WTC11 (cell line): Measurements from ENCODE around the gene SLIT1. TPM values are rescaled to one million over a fixed set of nuclear protein-coding genes. Genes with fewer than 3 reads are reported as not detected.

ENCODE experiments used
- ATAC-seq: fragments of 200-7000 bp; cut with Tn5 transposase; 2 replicates; pipeline ENCODE4 v1.10.0; 2021; ENCODE audit warnings: mild to moderate bottlenecking, moderate library complexity
- CTCF ChIA-PET: fragments of 300-600 bp; sonication (Branson Sonifier 250); formaldehyde crosslinking; loops from one replicate; lab custom pipeline; 2021; ENCODE audit warnings: antibody characterized with exemption; lab: Charles Lee
- POLR2A ChIA-PET: fragments of 350-600 bp; sonication (Branson Sonifier 250); formaldehyde crosslinking; loops from one replicate; lab custom pipeline; 2021; ENCODE audit warnings: antibody characterized with exemption; lab: Charles Lee
- DNase-seq: peaks from one replicate; pipeline ENCODE4 v3.0.0; 2021; ENCODE audit warnings: low spot score
- H3K27ac Mint-ChIP-seq: 2 replicates; pipeline ENCODE4 v1.8.0; 2021; ENCODE audit warnings: mixed read lengths
- H3K27me3 Mint-ChIP-seq: 2 replicates; pipeline ENCODE4 v1.8.0; 2021; ENCODE audit warnings: low read depth, mild to moderate bottlenecking, moderate library complexity, mixed read lengths
- H3K36me3 Mint-ChIP-seq: 2 replicates; pipeline ENCODE4 v1.8.0; 2021; ENCODE audit warnings: mixed read lengths
- H3K4me1 Mint-ChIP-seq: 2 replicates; pipeline ENCODE4 v1.8.0; 2022; ENCODE audit warnings: mixed read lengths
- H3K4me3 Mint-ChIP-seq: 2 replicates; pipeline ENCODE4 v1.8.0; 2021; ENCODE audit warnings: mild to moderate bottlenecking, moderate library complexity, mixed read lengths
- H3K9me3 Mint-ChIP-seq: 2 replicates; pipeline ENCODE4 v1.8.0; 2021; ENCODE audit warnings: mixed read lengths
- CREB1 ChIP-seq: sonication (generic); formaldehyde crosslinking; IDR thresholded peaks from 2 replicates; pipeline ENCODE4 v1.8.0; 2023; ENCODE audit warnings: mild to moderate bottlenecking, missing genetic modification reagents
- FOXK1 ChIP-seq: sonication (generic); formaldehyde crosslinking; IDR thresholded peaks from 2 replicates; pipeline ENCODE4 v1.8.0; 2022; ENCODE audit warnings: mild to moderate bottlenecking, moderate library complexity, missing genetic modification reagents
- GRHL2 ChIP-seq: fragments of 250-450 bp; sonication (Bioruptor Pico); IDR thresholded peaks from 2 replicates; pipeline ENCODE4 v1.8.0; 2022; ENCODE audit warnings: mild to moderate bottlenecking, moderate library complexity; ENCODE audit not compliant: insufficient replicate concordance, severe bottlenecking
- IRF2 ChIP-seq: sonication (generic); formaldehyde crosslinking; IDR thresholded peaks from 2 replicates; pipeline ENCODE4 v1.8.0; 2022; ENCODE audit warnings: low read depth, missing genetic modification reagents, borderline replicate concordance
- JUN ChIP-seq: sonication (generic); formaldehyde crosslinking; IDR thresholded peaks from 2 replicates; pipeline ENCODE4 v1.8.0; 2023; ENCODE audit warnings: mild to moderate bottlenecking, missing genetic modification reagents
- MXD4 ChIP-seq: fragments of 250-450 bp; sonication (Bioruptor Pico); IDR thresholded peaks from 2 replicates; pipeline ENCODE4 v1.8.0; 2021; ENCODE audit warnings: mild to moderate bottlenecking, moderate library complexity, borderline replicate concordance
- MYBL2 ChIP-seq: sonication (generic); formaldehyde crosslinking; IDR thresholded peaks from 2 replicates; pipeline ENCODE4 v1.8.1; 2023; ENCODE audit warnings: mild to moderate bottlenecking, moderate library complexity, missing genetic modification reagents
- OVOL2 ChIP-seq: fragments of 250-450 bp; sonication (Bioruptor Pico); IDR thresholded peaks from 2 replicates; pipeline ENCODE4 v1.9.0; 2021; ENCODE audit warnings: mild to moderate bottlenecking, borderline replicate concordance
- SMAD3 ChIP-seq: sonication (generic); formaldehyde crosslinking; IDR thresholded peaks from 2 replicates; pipeline ENCODE4 v1.8.0; 2022; ENCODE audit warnings: missing genetic modification reagents, mild to moderate bottlenecking, borderline replicate concordance
- ZNF138 ChIP-seq: sonication (generic); formaldehyde crosslinking; conservative IDR thresholded peaks from 2 replicates; pipeline ENCODE4 v1.8.1; 2022; ENCODE audit warnings: mild to moderate bottlenecking, moderate library complexity, missing genetic modification reagents
- ZNF671 ChIP-seq: fragments of 250-450 bp; sonication (Bioruptor Pico); IDR thresholded peaks from 2 replicates; pipeline ENCODE4 v1.8.0; 2021; ENCODE audit warnings: mild to moderate bottlenecking
- total RNA-seq: library from RNA; stranded (reverse); gene quantifications from 3 replicates; pipeline ENCODE4 v1.2.3, GENCODE V29; 2021
- TF ChIP-seq, protein P1 (sequence below): sonication (generic); formaldehyde crosslinking; IDR thresholded peaks from 2 replicates; pipeline ENCODE4 v1.8.1; 2022; ENCODE audit warnings: mild to moderate bottlenecking, moderate library complexity, missing genetic modification reagents
- TF ChIP-seq, protein P2 (sequence below): sonication (generic); formaldehyde crosslinking; conservative IDR thresholded peaks from 2 replicates; pipeline ENCODE4 v1.8.1; 2023; ENCODE audit warnings: mild to moderate bottlenecking, low read depth, missing genetic modification reagents, moderate library complexity
- TF ChIP-seq, protein P3 (sequence below): sonication (generic); formaldehyde crosslinking; IDR thresholded peaks from 2 replicates; pipeline ENCODE4 v1.8.1; 2022; ENCODE audit warnings: missing genetic modification reagents, borderline replicate concordance
- TF ChIP-seq, protein P4 (sequence below): sonication (generic); formaldehyde crosslinking; IDR thresholded peaks from 2 replicates; pipeline ENCODE4 v1.8.1; 2023; ENCODE audit warnings: mild to moderate bottlenecking, missing genetic modification reagents
- TF ChIP-seq, protein P5 (sequence below): fragments of 200-600 bp; IDR thresholded peaks from 2 replicates; pipeline ENCODE4 v1.8.0; 2022; ENCODE audit warnings: antibody characterized with exemption
- TF ChIP-seq, protein P6 (sequence below): sonication (generic); formaldehyde crosslinking; IDR thresholded peaks from 2 replicates; pipeline ENCODE4 v1.8.0; 2023; ENCODE audit warnings: mild to moderate bottlenecking, missing genetic modification reagents
- TF ChIP-seq, protein P7 (sequence below): fragments of 250-450 bp; sonication (Bioruptor Pico); IDR thresholded peaks from 2 replicates; pipeline ENCODE4 v1.9.0; 2021; ENCODE audit warnings: moderate library complexity, mild to moderate bottlenecking, inconsistent platforms, borderline replicate concordance
- TF ChIP-seq, protein P8 (sequence below): fragments of 250-450 bp; sonication (Bioruptor Pico); IDR thresholded peaks from 2 replicates; pipeline ENCODE4 v1.9.0; 2021; ENCODE audit warnings: mild to moderate bottlenecking, borderline replicate concordance

The SLIT1 gene
- total RNA-seq, 1 experiment from 2014 or later = 1.6 TPM

DNA sequence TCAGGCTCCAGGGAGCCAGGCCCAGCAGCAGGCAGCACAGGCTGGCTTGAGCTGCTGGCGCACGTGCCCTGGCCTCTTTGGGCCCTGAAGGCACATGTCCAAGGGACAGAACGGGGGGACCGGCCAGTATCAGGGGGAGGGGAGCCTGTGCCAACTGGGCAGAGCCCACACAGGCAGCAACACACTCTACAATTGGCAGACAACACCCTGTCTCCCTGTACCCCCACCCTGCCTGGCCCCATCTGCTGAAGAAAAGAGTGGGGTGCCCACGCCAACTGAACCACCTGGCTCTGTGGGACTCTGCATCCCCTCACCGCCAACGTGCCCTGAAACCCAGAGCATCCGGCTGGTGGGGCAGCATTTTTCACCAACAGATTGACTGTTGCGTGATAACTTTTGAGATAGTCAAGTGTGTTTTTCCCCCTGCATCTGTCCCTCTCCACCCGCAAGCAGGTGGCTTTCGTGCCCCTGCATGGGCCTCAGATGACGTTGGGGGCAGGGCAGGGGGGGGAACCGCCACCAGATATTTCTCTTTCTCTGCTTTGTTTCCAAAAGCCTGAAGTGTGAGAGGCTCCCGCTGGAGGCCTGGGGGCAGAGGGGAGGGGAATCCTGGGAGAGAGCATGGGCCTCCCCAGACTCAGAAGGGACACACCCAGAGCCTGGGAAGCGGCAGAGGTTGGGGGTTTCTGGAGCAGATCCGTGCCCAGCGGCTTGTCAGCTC is 21.8 kb downstream of the SLIT1 start (continued):
- TF ChIP-seq, protein P1, sequence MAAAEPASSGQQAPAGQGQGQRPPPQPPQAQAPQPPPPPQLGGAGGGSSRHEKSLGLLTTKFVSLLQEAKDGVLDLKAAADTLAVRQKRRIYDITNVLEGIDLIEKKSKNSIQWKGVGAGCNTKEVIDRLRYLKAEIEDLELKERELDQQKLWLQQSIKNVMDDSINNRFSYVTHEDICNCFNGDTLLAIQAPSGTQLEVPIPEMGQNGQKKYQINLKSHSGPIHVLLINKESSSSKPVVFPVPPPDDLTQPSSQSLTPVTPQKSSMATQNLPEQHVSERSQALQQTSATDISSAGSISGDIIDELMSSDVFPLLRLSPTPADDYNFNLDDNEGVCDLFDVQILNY = no peak
- TF ChIP-seq MYBL2 (no peak), OVOL2 (CRISPR knock-in tag) (no peak), MXD4 (CRISPR knock-in tag) (no peak)
- TF ChIP-seq, protein P2, sequence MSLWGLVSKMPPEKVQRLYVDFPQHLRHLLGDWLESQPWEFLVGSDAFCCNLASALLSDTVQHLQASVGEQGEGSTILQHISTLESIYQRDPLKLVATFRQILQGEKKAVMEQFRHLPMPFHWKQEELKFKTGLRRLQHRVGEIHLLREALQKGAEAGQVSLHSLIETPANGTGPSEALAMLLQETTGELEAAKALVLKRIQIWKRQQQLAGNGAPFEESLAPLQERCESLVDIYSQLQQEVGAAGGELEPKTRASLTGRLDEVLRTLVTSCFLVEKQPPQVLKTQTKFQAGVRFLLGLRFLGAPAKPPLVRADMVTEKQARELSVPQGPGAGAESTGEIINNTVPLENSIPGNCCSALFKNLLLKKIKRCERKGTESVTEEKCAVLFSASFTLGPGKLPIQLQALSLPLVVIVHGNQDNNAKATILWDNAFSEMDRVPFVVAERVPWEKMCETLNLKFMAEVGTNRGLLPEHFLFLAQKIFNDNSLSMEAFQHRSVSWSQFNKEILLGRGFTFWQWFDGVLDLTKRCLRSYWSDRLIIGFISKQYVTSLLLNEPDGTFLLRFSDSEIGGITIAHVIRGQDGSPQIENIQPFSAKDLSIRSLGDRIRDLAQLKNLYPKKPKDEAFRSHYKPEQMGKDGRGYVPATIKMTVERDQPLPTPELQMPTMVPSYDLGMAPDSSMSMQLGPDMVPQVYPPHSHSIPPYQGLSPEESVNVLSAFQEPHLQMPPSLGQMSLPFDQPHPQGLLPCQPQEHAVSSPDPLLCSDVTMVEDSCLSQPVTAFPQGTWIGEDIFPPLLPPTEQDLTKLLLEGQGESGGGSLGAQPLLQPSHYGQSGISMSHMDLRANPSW = no peak
- TF ChIP-seq, protein P3, sequence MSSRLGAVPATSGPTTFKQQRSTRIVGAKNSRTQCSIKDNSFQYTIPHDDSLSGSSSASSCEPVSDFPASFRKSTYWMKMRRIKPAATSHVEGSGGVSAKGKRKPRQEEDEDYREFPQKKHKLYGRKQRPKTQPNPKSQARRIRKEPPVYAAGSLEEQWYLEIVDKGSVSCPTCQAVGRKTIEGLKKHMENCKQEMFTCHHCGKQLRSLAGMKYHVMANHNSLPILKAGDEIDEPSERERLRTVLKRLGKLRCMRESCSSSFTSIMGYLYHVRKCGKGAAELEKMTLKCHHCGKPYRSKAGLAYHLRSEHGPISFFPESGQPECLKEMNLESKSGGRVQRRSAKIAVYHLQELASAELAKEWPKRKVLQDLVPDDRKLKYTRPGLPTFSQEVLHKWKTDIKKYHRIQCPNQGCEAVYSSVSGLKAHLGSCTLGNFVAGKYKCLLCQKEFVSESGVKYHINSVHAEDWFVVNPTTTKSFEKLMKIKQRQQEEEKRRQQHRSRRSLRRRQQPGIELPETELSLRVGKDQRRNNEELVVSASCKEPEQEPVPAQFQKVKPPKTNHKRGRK (CRISPR knock-in tag) = no peak

DNA sequence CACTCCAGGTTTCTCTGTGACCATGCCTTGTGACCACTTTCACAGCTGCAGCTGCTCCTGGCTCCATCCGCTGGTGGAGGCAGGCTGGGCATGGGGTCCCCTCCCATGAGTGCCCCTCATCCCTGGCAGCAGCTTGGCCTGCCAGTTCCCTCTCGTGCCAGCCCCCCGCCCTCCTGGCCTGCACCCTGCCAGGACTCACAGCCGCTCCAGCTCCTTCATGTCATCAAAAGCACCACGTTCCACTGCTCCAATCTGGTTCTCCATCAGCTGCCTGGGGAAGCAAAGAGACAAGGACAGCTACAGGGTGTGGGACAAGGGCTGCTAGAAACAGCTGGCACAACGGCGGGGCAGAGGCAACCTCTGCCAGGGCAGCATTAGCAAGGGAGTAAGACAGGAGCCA is 22.6 kb downstream of the SLIT1 start:
- no peak for DNase-seq
- H3K4me1 Mint-ChIP-seq = peaks cover 21% of the 10 kb centered on the region
- no peak overlapping the region for H3K27ac Mint-ChIP-seq
- no peaks in the 10 kb centered on the region for H3K27me3 Mint-ChIP-seq
- H3K9me3 Mint-ChIP-seq = no peaks in the 10 kb centered on the region
- H3K36me3 Mint-ChIP-seq = no peaks in the 10 kb centered on the region
- H3K4me3 Mint-ChIP-seq = no peak overlapping the region
- POLR2A ChIA-PET = no interaction called here
- no peak for ATAC-seq
- CTCF ChIA-PET = interaction anchor here (1.3 kb wide), 1 partner anchor 90 kb away, joined by 3 read pairs; no protein-coding TSS in a partner anchor
- TF ChIP-seq SMAD3 (CRISPR knock-in tag) (no peak), IRF2 (CRISPR knock-in tag) (no peak), ZNF138 (CRISPR knock-in tag) (no peak), CREB1 (CRISPR knock-in tag) (no peak), MYBL2 (no peak), JUN (no peak), ZNF671 (no peak), FOXK1 (CRISPR knock-in tag) (no peak), GRHL2 (CRISPR knock-in tag) (no peak)
- TF ChIP-seq, protein P4, sequence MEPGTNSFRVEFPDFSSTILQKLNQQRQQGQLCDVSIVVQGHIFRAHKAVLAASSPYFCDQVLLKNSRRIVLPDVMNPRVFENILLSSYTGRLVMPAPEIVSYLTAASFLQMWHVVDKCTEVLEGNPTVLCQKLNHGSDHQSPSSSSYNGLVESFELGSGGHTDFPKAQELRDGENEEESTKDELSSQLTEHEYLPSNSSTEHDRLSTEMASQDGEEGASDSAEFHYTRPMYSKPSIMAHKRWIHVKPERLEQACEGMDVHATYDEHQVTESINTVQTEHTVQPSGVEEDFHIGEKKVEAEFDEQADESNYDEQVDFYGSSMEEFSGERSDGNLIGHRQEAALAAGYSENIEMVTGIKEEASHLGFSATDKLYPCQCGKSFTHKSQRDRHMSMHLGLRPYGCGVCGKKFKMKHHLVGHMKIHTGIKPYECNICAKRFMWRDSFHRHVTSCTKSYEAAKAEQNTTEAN = no peak
- TF ChIP-seq, protein P5, sequence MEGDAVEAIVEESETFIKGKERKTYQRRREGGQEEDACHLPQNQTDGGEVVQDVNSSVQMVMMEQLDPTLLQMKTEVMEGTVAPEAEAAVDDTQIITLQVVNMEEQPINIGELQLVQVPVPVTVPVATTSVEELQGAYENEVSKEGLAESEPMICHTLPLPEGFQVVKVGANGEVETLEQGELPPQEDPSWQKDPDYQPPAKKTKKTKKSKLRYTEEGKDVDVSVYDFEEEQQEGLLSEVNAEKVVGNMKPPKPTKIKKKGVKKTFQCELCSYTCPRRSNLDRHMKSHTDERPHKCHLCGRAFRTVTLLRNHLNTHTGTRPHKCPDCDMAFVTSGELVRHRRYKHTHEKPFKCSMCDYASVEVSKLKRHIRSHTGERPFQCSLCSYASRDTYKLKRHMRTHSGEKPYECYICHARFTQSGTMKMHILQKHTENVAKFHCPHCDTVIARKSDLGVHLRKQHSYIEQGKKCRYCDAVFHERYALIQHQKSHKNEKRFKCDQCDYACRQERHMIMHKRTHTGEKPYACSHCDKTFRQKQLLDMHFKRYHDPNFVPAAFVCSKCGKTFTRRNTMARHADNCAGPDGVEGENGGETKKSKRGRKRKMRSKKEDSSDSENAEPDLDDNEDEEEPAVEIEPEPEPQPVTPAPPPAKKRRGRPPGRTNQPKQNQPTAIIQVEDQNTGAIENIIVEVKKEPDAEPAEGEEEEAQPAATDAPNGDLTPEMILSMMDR = no peak
- TF ChIP-seq, protein P6, sequence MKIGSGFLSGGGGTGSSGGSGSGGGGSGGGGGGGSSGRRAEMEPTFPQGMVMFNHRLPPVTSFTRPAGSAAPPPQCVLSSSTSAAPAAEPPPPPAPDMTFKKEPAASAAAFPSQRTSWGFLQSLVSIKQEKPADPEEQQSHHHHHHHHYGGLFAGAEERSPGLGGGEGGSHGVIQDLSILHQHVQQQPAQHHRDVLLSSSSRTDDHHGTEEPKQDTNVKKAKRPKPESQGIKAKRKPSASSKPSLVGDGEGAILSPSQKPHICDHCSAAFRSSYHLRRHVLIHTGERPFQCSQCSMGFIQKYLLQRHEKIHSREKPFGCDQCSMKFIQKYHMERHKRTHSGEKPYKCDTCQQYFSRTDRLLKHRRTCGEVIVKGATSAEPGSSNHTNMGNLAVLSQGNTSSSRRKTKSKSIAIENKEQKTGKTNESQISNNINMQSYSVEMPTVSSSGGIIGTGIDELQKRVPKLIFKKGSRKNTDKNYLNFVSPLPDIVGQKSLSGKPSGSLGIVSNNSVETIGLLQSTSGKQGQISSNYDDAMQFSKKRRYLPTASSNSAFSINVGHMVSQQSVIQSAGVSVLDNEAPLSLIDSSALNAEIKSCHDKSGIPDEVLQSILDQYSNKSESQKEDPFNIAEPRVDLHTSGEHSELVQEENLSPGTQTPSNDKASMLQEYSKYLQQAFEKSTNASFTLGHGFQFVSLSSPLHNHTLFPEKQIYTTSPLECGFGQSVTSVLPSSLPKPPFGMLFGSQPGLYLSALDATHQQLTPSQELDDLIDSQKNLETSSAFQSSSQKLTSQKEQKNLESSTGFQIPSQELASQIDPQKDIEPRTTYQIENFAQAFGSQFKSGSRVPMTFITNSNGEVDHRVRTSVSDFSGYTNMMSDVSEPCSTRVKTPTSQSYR (CRISPR knock-in tag) = no peak
- TF ChIP-seq, protein P7, sequence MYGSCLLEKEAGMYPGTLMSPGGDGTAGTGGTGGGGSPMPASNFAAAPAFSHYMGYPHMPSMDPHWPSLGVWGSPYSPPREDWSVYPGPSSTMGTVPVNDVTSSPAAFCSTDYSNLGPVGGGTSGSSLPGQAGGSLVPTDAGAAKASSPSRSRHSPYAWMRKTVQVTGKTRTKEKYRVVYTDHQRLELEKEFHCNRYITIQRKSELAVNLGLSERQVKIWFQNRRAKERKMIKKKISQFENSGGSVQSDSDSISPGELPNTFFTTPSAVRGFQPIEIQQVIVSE = no peak
- TF ChIP-seq, protein P8, sequence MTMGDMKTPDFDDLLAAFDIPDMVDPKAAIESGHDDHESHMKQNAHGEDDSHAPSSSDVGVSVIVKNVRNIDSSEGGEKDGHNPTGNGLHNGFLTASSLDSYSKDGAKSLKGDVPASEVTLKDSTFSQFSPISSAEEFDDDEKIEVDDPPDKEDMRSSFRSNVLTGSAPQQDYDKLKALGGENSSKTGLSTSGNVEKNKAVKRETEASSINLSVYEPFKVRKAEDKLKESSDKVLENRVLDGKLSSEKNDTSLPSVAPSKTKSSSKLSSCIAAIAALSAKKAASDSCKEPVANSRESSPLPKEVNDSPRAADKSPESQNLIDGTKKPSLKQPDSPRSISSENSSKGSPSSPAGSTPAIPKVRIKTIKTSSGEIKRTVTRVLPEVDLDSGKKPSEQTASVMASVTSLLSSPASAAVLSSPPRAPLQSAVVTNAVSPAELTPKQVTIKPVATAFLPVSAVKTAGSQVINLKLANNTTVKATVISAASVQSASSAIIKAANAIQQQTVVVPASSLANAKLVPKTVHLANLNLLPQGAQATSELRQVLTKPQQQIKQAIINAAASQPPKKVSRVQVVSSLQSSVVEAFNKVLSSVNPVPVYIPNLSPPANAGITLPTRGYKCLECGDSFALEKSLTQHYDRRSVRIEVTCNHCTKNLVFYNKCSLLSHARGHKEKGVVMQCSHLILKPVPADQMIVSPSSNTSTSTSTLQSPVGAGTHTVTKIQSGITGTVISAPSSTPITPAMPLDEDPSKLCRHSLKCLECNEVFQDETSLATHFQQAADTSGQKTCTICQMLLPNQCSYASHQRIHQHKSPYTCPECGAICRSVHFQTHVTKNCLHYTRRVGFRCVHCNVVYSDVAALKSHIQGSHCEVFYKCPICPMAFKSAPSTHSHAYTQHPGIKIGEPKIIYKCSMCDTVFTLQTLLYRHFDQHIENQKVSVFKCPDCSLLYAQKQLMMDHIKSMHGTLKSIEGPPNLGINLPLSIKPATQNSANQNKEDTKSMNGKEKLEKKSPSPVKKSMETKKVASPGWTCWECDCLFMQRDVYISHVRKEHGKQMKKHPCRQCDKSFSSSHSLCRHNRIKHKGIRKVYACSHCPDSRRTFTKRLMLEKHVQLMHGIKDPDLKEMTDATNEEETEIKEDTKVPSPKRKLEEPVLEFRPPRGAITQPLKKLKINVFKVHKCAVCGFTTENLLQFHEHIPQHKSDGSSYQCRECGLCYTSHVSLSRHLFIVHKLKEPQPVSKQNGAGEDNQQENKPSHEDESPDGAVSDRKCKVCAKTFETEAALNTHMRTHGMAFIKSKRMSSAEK = no peak
